Natural killer cell (primary cell): ENCODE measurements around the gene TLR6. TPM values are rescaled to one million over a fixed set of nuclear protein-coding genes. Genes with fewer than 3 reads are reported as not detected.
"Not testable (repeated sequence)": the region's sequence is repeated elsewhere in the genome, so short reads cannot be mapped to it uniquely, and the experiment has no call there.

ENCODE experiments used
- ATAC-seq, 3 donors: fragments of 150-1000 bp in 2 of 3; fragments of 200-7000 bp in 1 of 3; cut with Tn5 transposase; 1 replicate in 1 of 3; 2 replicates in 2 of 3; pipeline ENCODE4 v1.10.0; 2021; ENCODE audit warnings: mild to moderate bottlenecking in 2 of 3, moderate library complexity in 2 of 3
- DNase-seq, 2 donors: peaks; one replicate each; pipeline versions ENCODE4 v3.0.0 to v3.0.0-alpha.2; 2013 to 2021; ENCODE audit warnings: mixed read lengths in 1 of 2
- H3K27ac ChIP-seq: one replicate; pipeline ENCODE4 v1.5.1; 2013; ENCODE audit warnings: mild to moderate bottlenecking, low read length
- H3K27me3 ChIP-seq: one replicate; pipeline ENCODE4 v1.6.1; 2013; ENCODE audit warnings: low read length; ENCODE audit not compliant: control insufficient read depth, insufficient read depth
- H3K36me3 ChIP-seq: one replicate; pipeline ENCODE4 v1.6.1; 2013; ENCODE audit warnings: low read length; ENCODE audit not compliant: control insufficient read depth, insufficient read depth
- H3K4me1 ChIP-seq: one replicate; pipeline ENCODE4 v1.6.1; 2013; ENCODE audit warnings: low read length; ENCODE audit not compliant: control insufficient read depth, insufficient read depth
- H3K4me3 ChIP-seq: one replicate; pipeline ENCODE4 v1.5.1; 2013; ENCODE audit warnings: low read length
- H3K9me3 ChIP-seq: one replicate; pipeline ENCODE4 v1.6.1; 2013; ENCODE audit warnings: low read length; ENCODE audit not compliant: control insufficient read depth, insufficient read depth
- H3K27ac Mint-ChIP-seq, 2 donors: one replicate each; pipeline ENCODE4 v1.8.0; 2022; ENCODE audit warnings: mild to moderate bottlenecking in 2 of 2, mixed read lengths in 2 of 2, moderate library complexity in 1 of 2
- H3K27me3 Mint-ChIP-seq, 2 donors: one replicate each; pipeline ENCODE4 v1.8.0; 2022; ENCODE audit warnings: low read depth in 2 of 2, mixed read lengths in 2 of 2
- H3K36me3 Mint-ChIP-seq: one replicate; pipeline ENCODE4 v1.8.0; 2022; ENCODE audit warnings: mixed read lengths
- H3K4me1 Mint-ChIP-seq, 2 donors: one replicate each; pipeline ENCODE4 v1.8.0; 2022; ENCODE audit warnings: mixed read lengths in 2 of 2
- H3K4me3 Mint-ChIP-seq: one replicate; pipeline ENCODE4 v1.8.0; 2022; ENCODE audit warnings: mild to moderate bottlenecking, moderate library complexity, mixed read lengths
- H3K9me3 Mint-ChIP-seq, 2 donors: one replicate each; pipeline ENCODE4 v1.8.0; 2022; ENCODE audit warnings: mixed read lengths in 2 of 2
- CTCF ChIP-seq: fragments of 200-600 bp; IDR thresholded peaks from one replicate; pipeline ENCODE4 v1.8.0; 2022; ENCODE audit warnings: antibody characterized with exemption
- WGBS: methylation state at CpG from one replicate; pipeline ENCODE4 v1.1.7; 2013; ENCODE audit warnings: missing lambda C conversion rate; ENCODE audit not compliant: insufficient coverage; 5-methylcytosine and 5-hydroxymethylcytosine counted together
- intact Hi-C: fragments of 100-400 bp; cut with micrococcal nuclease; formaldehyde crosslinking; loops from one replicate; pipeline ENCODE4 v1.14.2; 2022
- total RNA-seq, 4 donors: library from RNA; stranded (reverse); fragments of 120-200 nt in 1 of 4; gene quantifications; one replicate each; pipeline versions ENCODE4 v1.2.3 to v1.2.4, GENCODE V29; 2013 to 2022

Gene TLR6
- total RNA-seq, 3 donors from 2014 or later (not counting 1 experiment from before 2014, with no cell fraction given), result 6.3 to 9.8 (median 6.8) TPM

GRCh38 chr4:38779790-38780189 lies 76.8 kb downstream of the TLR6 start:
- Histone ChIP-seq H3K4me3 (no peak overlapping the region), H3K9me3 (no peaks in the 10 kb centered on the region), H3K4me1 (peaks cover 5% of the 10 kb centered on the region), H3K36me3 (no peaks in the 10 kb centered on the region), H3K27ac (no peak overlapping the region), H3K27me3 (no peaks in the 10 kb centered on the region)
- H3K4me1 Mint-ChIP-seq, result peaks cover 5% of the 10 kb centered on the region in 2 donors
- intact Hi-C loops, result no loop called here
- ATAC-seq, result no peak
- H3K4me3 Mint-ChIP-seq, result no peak overlapping the region
- 83% methylated on average over 5 of the region's 5 CpGs for WGBS
- no peak for DNase-seq
- no peak for TF ChIP-seq CTCF
- no peaks in the 10 kb centered on the region for H3K36me3 Mint-ChIP-seq
- no peaks in the 10 kb centered on the region for H3K9me3 Mint-ChIP-seq
- no peak overlapping the region for H3K27ac Mint-ChIP-seq
- H3K27me3 Mint-ChIP-seq, result peaks cover 10 to 22% of the 10 kb centered on the region in 2 donors

DNA sequence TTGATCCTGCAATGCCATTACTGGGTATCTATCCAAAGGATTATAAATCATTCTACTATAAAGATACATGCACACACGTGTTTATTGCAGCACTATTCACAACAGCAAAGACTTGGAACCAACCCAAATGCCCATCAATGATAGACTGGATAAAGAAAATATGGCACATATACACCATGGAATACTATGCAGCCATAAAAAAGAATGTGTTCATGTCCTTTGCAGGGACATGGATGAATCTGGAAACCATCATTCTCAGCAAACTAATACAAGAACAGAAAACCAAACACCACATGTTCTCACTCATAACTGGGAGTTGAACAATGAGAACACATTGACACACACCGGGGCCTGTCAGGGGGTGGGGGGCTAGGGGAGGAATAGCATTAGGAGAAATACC lies 78.7 kb downstream of the TLR6 start:
- H3K27ac Mint-ChIP-seq, intact Hi-C loops, H3K4me3 Mint-ChIP-seq, ATAC-seq, H3K9me3 ChIP-seq, H3K36me3 Mint-ChIP-seq, H3K27ac ChIP-seq, H3K4me1 Mint-ChIP-seq, H3K4me1 ChIP-seq, H3K4me3 ChIP-seq, H3K27me3 ChIP-seq, DNase-seq, H3K9me3 Mint-ChIP-seq, H3K36me3 ChIP-seq: not testable (repeated sequence)
- peaks cover 10 to 21% of the 10 kb centered on the region in 2 donors for H3K27me3 Mint-ChIP-seq
- 83% methylated on average over 1 of the region's 2 CpGs for WGBS

DNA sequence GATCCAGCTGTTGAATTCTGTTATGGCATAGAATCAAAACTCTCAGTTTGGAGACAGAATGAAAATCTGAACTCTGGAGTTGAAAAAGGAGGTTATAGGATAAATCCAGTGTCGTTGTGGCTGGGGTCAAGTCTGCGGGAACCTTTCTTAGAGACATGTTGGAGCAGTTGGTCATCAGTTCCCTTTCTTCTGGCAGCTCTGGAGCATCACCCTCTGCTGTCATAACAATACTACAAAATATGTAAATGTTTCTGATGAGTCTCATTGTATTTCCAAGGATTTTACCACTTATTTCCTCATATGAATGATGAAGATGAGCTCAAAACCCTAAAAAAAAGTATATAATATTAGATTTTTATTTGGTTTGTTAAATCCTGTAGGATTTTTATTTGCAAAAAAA lies 81.3 kb downstream of the TLR6 start:
- no peaks in the 10 kb centered on the region for H3K36me3 ChIP-seq
- no peak for DNase-seq

DNA sequence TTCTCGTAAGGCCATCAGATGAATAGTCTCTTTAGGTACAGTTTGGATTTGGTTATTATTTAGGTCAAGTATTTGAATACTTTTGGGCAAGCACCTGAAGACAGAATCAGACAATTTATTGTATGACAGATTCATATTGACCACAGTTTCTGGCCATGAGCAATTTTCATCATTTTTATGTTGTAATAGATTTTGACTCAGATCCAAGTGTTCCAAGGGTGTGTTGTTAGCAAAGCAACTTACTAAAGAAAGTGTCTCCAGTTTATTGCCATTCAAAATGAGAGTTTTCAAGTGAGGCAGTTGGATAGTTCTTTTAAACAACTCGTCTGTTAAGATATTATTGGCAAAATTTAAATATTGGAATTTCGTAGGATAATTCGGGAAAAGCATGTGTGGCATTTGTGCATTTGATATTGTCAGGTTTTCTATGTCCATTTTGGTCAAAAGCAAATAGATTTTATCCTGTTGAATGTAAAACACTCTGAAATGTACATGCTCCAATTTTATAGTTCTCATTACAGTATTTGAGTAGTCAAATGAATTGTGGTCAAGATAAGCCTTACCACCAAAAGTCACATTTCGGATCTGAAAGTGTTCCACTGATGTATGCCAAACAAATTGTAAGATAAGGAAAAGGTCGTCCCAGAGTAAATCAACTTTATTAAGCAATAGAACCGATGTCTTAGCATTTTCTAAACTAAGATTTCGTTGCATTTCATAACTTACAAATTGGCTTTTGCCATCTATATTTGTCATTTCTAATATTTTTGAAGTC lies 82.2 kb downstream of the TLR6 start:
- H3K27ac ChIP-seq, result no peak overlapping the region
- intact Hi-C loops, result no loop called here

More for the DNA sequence above, 81.3 kb downstream of the TLR6 start:
- Histone ChIP-seq H3K27ac (no peak overlapping the region), H3K9me3 (no peaks in the 10 kb centered on the region), H3K27me3 (no peaks in the 10 kb centered on the region), H3K4me3 (no peak overlapping the region), H3K4me1 (no peaks in the 10 kb centered on the region)
- intact Hi-C loops, result no loop called here
- Mint-ChIP-seq H3K4me3 (no peak overlapping the region), H3K4me1 (no peaks in the 10 kb centered on the region), H3K9me3 (peaks cover 0 to 2% of the 10 kb centered on the region in 2 donors), H3K36me3 (no peaks in the 10 kb centered on the region), H3K27me3 (peaks cover 14 to 16% of the 10 kb centered on the region in 2 donors), H3K27ac (no peak overlapping the region)
- 97% methylated on average over 2 of the region's 2 CpGs for WGBS
- TF ChIP-seq CTCF, result no peak
- no peak for ATAC-seq

More for the DNA sequence above, 82.2 kb downstream of the TLR6 start:
- Histone ChIP-seq H3K36me3 (no peaks in the 10 kb centered on the region), H3K27me3 (no peaks in the 10 kb centered on the region), H3K4me3 (no peak overlapping the region), H3K4me1 (no peaks in the 10 kb centered on the region), H3K9me3 (no peaks in the 10 kb centered on the region)
- Mint-ChIP-seq H3K4me1 (no peaks in the 10 kb centered on the region), H3K36me3 (no peaks in the 10 kb centered on the region), H3K27ac (no peak overlapping the region), H3K27me3 (peaks cover 13 to 14% of the 10 kb centered on the region in 2 donors), H3K9me3 (peaks cover 0 to 2% of the 10 kb centered on the region in 2 donors), H3K4me3 (no peak overlapping the region)
- 92% methylated on average over 6 of the region's 8 CpGs for WGBS
- ATAC-seq (no peak), DNase-seq (no peak)
- TF ChIP-seq CTCF, result no peak

Other genes with a start within 250 kb of the TLR6 start
- gene KLF3, start 192.6 kb downstream of the TLR6 start, total RNA-seq, result 100 to 1,000 TPM; 109 to 114 (median 112) TPM
- gene TLR10, start 73.8 kb downstream of the TLR6 start, total RNA-seq, result under 1 TPM; 0.31 to 0.63 (median 0.59) TPM
- gene TLR1, start 52.0 kb downstream of the TLR6 start, total RNA-seq, result 10 to 100 TPM; 25.6 to 51.5 (median 30.0) TPM
- gene FAM114A1, start 11.0 kb upstream of the TLR6 start, total RNA-seq, result under 1 TPM in 2 of 3 donors, not detected in 1; 0.31 to 0.70 TPM
- 10 to 100 TPM; 13.8 to 22.3 (median 16.8) TPM for gene TMEM156, start 175.6 kb upstream of the TLR6 start, total RNA-seq
- 10 to 100 TPM; 12.6 to 14.2 (median 13.7) TPM for gene KLHL5, start 205.4 kb upstream of the TLR6 start, total RNA-seq